Forelimb muscle (tissue), 1 donor: ENCODE measurements around the gene PNPLA1. TPM values are rescaled to one million over a fixed set of nuclear protein-coding genes. Genes with fewer than 3 reads are reported as not detected.

Source experiments
- DNase-seq: peaks from one replicate; pipeline ENCODE4 v3.0.0-alpha.2; 2013; ENCODE audit warnings: low read depth
- polyA plus RNA-seq: library from polyadenylated mRNA; unstranded; fragments of 120-200 nt; gene quantifications from one replicate; pipeline ENCODE4 v1.2.1, GENCODE V29; 2013; ENCODE audit not compliant: insufficient read length

Gene PNPLA1
- polyA plus RNA-seq, 1 donor = 0.06 TPM

DNA sequence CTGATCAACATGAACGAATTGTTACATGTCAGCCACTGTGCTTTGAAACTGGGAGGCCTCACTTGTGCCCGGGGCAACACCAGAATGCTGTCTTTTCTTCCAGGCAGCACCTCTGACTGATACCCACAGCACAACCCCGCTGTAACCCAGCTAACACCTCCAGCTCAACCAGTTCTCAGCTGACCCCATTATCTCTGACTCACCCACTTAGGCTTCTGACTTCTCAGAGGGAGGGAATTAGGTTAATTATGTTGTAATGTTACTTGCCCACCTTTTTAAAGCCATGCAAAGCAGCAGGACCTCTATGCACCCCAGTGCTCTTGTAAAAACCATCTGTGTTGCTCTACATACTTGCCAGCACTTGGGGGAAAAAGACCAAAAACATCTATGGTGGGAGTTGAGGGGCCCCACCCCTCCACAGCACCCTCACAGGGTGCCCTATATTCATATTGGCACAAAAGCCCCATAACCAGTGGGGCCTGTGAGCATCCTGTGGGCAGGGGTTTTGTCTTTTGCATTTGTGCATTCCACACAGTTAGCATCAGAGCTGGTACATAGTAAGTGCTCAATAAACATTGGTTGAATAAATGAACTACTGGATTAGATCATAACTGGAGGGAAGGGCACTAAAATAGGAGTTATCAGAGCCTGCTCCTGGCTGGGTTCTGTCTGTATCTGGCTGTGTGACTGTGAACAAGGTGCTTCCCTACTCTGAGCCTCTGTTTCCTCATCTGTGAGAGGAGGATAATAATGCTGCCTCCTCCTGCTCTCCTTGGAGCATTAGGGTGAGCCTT, 44.6 kb downstream of the PNPLA1 start:
- DNase-seq = no peak

DNA sequence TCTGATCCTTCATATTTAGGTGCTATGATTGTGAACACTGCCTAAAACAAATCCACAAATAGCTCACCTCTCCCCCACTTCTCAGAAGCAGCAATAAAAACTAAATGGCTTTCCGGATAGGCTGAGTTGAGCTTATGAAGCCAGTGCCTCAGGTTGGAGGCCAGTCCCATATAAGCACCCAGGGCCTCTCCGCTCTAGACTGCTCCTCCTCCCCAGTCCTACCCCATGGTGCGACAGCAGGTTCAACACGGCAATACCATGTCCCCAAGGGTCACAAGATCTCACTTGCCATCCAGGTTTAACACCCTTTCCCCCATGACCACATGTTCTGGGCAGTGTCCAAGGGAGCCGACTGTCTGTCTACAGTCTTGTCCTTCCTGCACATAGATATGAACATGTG, 46.1 kb downstream of the PNPLA1 start:
- DNase-seq = no peak

DNA sequence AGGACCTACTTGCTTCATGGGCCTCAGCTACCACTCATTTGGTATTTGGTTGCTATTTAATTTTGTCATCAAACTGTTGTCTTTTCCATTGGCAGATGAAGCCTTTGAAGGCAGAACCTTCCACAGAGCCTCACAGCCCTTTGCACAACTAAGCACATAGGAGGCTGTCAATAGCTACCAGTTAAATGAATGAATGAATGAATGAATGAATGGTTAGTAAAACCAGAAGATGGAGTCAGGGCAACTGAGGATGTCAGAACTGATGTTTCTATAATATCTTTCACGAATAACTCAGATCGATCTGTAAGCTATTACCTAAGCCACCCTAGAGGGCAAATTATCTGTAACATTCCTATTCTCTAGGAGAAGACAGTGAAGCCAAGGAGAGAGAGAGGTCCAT, 47.8 kb downstream of the PNPLA1 start:
- no peak for DNase-seq

- no peak for DNase-seq
These were observed 49.0 kb downstream of the PNPLA1 start for GRCh38 chr6:36318690-36319435.

DNA sequence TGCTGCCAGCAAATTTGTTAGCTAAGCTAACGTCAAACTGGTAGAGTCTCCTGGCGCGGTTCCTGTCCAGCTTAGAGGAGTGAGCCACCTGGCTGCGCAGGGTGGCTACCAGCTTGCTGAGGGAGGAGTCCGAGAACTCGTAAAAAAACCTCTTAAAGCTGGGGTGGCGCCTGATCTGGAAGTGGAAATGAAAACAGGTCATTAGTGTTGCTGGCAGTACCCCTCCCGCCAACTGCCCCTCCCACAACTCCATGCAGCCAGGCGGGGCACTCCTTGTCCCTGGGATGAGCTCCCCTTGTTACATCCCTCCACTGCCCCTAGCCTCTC, 49.5 kb downstream of the PNPLA1 start:
- DNase-seq = no peak

GRCh38 chr6:36319821-36320220, 50.0 kb downstream of the PNPLA1 start:
- DNase-seq = no peak

DNA sequence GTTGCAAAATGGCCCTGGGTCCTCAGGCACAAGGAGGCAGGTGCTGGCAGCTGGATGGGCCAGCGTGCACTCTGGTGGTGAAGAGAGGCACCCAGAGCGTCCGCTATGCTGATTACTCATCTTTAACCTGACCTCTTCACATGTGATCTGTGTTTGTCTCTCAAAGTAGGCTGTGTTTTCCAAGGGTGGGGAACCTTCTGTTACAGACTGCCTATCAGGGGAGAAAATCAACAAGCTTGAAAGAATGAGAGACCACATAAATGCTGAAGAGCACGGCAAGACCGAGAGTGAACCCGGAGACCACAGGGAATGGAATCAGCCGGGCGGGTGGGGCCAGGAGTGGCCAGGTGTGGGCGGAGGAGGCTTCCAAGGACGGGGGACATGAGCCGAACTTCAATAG, 50.6 kb downstream of the PNPLA1 start:
- DNase-seq = no peak

DNA sequence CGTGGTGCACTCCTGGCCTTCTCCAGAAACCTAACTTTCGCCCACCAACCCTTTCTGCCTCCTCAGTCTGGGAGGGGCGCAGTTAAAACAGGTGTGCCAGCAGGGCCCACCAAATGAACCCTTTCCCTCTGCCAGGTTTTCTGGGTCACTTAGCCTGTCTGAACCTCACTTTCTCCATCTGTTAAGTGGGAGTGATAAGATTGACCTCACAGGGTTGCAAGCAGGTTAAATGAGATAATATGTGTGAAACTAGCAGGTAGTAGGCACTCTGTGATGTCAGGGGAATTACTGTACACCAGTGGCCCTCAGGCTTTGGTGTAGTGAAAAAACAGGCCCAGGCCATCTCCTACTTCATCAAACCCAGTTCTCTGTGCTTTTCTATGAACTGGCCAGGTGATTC, 52.7 kb downstream of the PNPLA1 start:
- no peak for DNase-seq

DNA sequence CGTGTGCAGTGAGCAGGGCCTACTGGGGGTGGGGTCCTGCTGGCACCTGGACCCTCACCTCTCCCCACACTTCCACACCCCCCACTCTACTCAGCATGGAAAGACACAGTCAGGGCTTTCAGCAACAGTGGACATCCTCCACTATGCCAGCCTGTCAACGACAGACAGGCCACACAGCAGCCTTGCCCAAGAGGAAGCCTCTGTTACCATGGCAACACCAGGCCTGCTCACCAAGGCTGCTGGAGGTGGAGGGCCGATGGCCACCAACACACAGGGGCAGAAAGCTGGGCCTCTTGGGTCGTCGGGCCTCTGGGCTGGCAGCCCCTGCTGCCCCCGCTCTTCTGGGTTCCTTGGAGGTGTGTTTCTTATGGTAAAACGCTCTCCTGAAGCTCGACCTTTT, 53.2 kb downstream of the PNPLA1 start:
- no peak for DNase-seq

DNA sequence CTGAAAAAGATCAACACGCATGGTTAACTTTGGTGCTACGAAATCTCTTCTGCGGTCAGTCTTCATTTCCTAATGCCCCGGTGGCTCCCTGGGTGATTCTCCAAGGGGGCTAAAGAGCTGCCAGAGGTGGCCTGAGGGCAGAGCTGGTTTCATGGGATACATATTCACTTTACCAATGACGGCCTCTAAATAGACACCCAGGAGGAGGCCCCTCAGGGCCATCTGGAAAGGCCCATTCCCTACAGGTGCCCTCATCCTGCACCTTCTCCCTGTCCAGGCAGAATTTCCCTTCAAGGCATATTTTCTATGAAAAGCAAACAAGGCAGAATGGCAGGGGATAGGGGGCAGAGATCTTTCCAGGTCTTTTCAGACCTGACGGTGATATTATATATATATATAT, 54.3 kb downstream of the PNPLA1 start:
- no peak for DNase-seq

DNA sequence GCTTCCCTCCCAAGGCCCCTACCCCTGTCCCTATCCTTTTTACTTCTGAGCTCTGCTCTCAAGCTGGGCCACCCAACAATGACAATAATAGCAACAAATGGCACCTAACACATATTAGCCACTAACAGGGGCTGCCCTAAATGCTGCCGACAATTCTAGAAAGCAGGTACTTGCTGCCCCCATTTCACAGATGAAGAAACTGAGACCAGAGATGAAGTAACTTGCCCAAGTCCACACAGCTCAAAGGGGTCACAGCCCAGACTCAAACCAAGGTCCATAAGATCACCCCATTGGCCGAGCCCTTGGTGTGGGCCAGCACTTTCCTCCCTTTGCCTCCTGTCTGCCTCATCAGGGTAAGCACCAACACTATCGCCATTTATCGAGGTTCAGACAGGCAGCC, 54.9 kb downstream of the PNPLA1 start:
- DNase-seq = no peak

DNA sequence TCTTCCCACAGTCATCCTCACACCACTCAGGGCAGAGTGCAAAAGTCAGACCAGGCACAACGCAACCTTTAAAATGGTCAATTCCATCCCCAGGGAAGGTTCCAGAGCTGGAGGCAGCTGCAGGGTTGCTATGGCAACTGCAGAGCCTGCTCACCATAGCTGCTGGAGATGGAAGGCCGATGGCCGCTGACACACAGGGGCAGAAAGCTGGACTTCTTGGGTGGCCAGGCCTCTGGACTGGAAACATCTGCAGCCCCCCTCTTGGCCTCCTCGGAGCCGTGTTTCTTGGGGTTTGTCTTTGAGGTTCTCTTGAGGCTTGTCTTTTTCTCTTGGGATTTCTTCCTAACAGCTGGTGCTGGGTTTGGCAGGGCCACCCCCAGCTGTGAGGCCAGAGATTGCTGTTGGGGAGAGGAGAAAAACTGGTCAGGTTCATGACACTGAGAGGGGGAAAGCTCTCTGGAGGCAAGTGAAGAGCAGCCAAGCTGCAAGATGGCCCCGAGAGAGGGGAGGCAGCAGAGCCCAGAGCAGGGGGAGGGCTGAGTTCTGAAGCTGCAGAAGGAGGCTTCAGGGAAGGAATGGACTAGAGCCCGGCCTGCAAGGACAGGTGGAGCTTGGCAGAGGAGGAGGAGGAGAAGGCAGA, 56.6 kb downstream of the PNPLA1 start:
- no peak for DNase-seq

GRCh38 chr6:36327226-36327918, 57.5 kb downstream of the PNPLA1 start:
- no peak for DNase-seq

DNA sequence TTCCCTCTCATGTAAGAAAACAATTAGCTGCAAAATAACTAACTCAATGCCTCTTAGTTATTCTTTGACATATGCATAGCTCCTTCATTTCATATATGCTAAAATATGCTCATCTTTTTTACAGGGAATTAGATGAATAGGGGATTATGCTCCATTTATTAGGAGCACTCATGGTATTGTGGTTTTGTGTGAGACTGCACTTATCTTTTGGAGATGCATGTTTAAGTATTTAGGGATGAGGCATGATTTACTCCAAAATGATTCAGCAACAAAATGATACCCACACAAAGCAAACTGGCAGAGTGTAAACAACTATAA, 58.0 kb downstream of the PNPLA1 start:
- no peak for DNase-seq

GRCh38 chr6:36328600-36328999, 58.7 kb downstream of the PNPLA1 start:
- no peak for DNase-seq

DNA sequence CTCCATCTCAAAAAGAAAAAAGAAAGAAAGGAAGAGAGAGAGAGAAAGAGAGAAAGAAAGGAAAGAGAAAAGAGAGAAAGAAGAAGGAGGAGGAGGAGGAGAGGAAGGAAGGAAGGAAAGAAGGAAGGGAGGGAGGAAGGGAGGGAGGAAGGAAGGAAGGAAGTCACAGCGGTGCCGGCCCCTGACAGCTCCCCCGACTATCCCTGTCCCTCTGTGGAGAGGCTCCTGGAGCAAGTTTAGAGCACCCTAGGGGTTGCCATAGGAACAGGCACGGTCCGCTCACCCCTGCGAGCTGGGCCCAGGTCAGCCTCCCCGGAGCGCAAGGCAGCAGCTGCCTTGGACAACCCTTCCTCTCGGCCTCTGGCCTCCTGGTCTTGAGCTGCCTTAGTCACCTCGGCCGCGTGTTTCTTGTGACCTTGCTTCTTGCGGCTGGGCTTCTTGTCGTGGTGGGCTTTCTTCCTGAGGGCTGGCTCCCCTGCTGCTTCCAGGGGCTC, 60.0 kb downstream of the PNPLA1 start:
- DNase-seq = no peak

DNA sequence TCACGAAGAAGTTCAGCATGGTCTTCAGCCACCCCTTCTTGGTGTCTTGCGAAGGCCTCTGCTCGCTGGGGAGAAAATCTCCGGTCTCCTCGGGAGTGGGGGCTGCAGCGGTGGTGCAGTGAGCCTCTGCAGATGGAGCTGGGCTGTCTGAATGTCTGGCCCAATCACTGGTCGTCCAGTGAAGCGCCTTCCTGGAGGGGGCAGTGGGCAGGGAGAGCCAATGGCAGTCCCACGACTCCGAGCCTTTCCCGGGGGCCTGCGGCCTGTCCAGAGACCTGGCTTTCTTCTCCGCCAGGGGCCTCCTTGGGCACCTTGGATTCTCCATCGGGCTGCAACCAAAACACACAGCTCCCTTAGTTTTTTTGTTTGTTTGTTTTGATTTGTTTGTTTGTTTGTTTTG, 60.5 kb downstream of the PNPLA1 start:
- no peak for DNase-seq

DNA sequence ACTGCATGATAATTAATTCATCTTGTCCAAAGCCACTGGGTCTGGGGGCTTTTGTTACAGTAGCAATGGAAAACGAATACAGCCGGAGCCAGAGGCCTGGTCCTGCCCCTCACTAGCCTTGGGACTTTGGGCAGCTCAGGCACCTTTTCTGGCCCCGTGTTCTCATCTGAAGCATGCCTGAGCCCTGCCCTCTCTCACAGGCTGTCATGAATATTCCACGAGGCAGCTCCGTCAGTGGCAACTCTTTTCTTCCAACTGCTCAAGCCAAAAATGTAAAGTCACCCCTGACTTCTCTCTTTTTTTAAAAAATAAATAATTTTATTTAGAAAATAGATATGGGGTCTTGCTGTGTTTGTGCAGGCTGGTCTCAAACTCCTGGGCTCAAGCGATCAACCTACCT, 61.5 kb downstream of the PNPLA1 start:
- no peak for DNase-seq

DNA sequence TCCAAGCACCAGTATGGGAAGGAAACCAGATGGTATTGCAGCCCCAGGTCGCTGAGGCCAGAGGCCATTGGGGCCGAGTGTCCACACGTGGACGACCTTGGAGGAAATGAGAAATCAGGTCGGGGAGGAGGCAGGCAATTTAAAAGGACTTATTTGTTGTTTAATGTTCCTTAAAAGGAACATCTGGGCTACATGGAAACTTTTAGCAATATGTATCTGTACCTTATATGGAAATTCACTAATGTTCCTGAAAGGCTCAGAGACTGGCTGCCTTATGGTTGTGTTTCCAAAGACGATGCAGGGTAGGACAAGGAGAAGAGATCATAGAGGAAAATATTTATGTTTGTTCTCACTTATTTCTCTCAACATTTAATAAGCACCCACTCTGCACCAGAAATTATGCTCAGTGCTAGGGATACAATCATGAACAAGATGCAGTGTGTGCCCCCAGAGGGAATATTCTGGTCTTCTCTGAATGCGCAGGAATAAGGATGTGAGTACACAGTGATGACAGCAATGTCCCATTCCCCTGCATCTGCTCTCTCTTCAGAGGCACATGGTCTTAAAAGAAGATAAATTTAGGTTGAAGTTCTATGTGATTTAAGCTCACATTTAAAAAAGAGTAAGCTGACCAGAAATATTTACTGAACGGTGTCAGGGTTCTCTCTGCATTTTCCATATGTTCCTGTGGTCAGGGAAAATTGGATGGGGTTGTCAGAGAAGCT, 63.5 kb downstream of the PNPLA1 start:
- DNase-seq = no peak

DNA sequence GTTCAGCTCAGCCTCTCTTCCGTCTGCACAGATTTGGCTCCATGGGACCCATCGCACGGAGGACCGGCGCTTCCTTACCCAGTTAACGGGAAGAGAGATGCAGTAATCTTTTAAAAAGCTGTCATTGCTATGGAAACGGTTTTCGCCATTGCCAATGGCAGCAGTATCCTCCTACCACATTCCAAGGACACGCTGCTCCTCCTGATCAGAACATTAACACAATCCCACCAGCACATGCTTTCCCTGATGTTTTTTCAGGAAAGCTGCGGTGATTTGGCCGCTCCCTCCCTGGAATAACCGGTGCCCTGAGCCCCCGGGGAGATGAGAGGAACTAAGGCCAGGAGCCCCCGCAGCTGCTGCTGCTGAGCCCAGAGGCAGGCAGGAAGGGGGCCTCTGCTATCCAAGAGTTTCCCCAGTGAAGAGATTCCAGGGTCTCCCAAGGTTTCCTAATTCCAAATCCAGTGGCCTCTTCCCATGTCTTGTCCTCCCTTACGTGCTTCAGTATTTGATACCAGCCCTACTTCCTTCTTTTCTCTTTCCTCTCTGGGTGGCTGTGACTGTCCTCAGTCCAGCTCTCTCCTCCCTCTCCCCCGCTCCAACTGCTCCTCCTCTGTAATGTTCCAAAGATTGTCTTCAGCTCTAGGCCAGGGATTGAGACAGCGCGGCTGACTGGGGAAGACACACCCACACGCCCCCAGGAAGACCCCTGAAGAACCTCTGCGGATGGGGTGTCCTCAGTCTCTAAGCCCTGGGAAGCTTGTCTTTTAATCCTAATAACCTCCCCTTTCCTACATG, 64.3 kb downstream of the PNPLA1 start:
- no peak for DNase-seq
